Renal cortex interstitium (tissue), 3 donors: ENCODE measurements around the gene ZDHHC18. TPM values are rescaled to one million over a fixed set of nuclear protein-coding genes. Genes with fewer than 3 reads are reported as not detected.

Experiments used
- polyA plus RNA-seq, 3 donors: library from polyadenylated mRNA; unstranded; fragments of 120-200 nt; gene quantifications; one replicate each; pipeline ENCODE4 v1.2.1, GENCODE V29; 2013; ENCODE audit not compliant: insufficient read length in 3 of 3

The ZDHHC18 gene
- polyA plus RNA-seq, 3 donors, result 18.2 to 24.6 (median 23.2) TPM

Other genes with a start within 250 kb of the ZDHHC18 start
- gene ARID1A, start 130.7 kb upstream of the ZDHHC18 start, polyA plus RNA-seq, result 100 to 1,000 TPM in 2 of 3 donors, 10 to 100 TPM in 1; 95.4 to 107 (median 100) TPM
- gene PIGV, start 38.7 kb upstream of the ZDHHC18 start, polyA plus RNA-seq, result 10 to 100 TPM; 16.0 to 19.0 (median 16.0) TPM
- under 1 TPM; 0.53 to 0.63 (median 0.56) TPM for gene SFN, start 36.5 kb downstream of the ZDHHC18 start, polyA plus RNA-seq
- 10 to 100 TPM; 27.2 to 34.5 (median 30.1) TPM for gene GPN2, start 63.6 kb downstream of the ZDHHC18 start, polyA plus RNA-seq
- gene GPATCH3, start 73.8 kb downstream of the ZDHHC18 start, polyA plus RNA-seq, result 10 to 100 TPM; 14.8 to 15.0 (median 15.0) TPM
- gene NR0B2, start 87.3 kb downstream of the ZDHHC18 start, polyA plus RNA-seq, result 1 to 10 TPM in 2 of 3 donors, under 1 TPM in 1; 0.72 to 1.3 (median 1.2) TPM
- gene NUDC, start 95.1 kb downstream of the ZDHHC18 start, polyA plus RNA-seq, result 100 to 1,000 TPM in 1 of 3 donors, 10 to 100 TPM in 2; 87.5 to 108 (median 92.3) TPM
- gene KDF1, start 133.8 kb downstream of the ZDHHC18 start, polyA plus RNA-seq, result 10 to 100 TPM in 2 of 3 donors, 1 to 10 TPM in 1; 8.0 to 10.4 (median 10.3) TPM
- 1 to 10 TPM; 4.6 to 5.4 (median 4.7) TPM for gene TRNP1, start 167.0 kb downstream of the ZDHHC18 start, polyA plus RNA-seq
- gene TENT5B, start 186.2 kb downstream of the ZDHHC18 start, polyA plus RNA-seq, result 1 to 10 TPM in 1 of 3 donors, under 1 TPM in 2; 0.73 to 2.0 (median 0.78) TPM